Transverse colon (tissue), 4 donors: ENCODE data around the gene NCS1.

Experiments
- EP300 ChIP-seq: sonication (generic); formaldehyde crosslinking; IDR thresholded peaks from one replicate; pipeline ENCODE4 v1.6.1; 2017; ENCODE audit warnings: antibody characterized with exemption, low read depth
- POLR2A ChIP-seq: fragments of 450-650 bp; IDR thresholded peaks from one replicate; pipeline ENCODE4 v1.6.1; 2016; ENCODE audit warnings: antibody characterized with exemption, mild to moderate bottlenecking, moderate library complexity
- POLR2AphosphoS5 ChIP-seq, 3 donors: sonication (generic); formaldehyde crosslinking; IDR thresholded peaks; one replicate each; pipeline ENCODE4 v1.6.1; 2016; ENCODE audit warnings: antibody characterized with exemption in 3 of 3
- TF ChIP-seq, protein P1 (sequence below), 5 experiments: fragments of 200-600 bp in 3 of 5; fragments of 450-650 bp in 2 of 5; sonication (generic) in 3 of 5; IDR thresholded peaks; 1 replicate in 2 of 5; 2 replicates in 3 of 5; pipeline ENCODE4 v1.5.1; 2016 to 2017; ENCODE audit warnings: antibody characterized with exemption in 5 of 5, inconsistent platforms in 3 of 5, mild to moderate bottlenecking in 2 of 5, moderate library complexity in 1 of 5

DNA sequence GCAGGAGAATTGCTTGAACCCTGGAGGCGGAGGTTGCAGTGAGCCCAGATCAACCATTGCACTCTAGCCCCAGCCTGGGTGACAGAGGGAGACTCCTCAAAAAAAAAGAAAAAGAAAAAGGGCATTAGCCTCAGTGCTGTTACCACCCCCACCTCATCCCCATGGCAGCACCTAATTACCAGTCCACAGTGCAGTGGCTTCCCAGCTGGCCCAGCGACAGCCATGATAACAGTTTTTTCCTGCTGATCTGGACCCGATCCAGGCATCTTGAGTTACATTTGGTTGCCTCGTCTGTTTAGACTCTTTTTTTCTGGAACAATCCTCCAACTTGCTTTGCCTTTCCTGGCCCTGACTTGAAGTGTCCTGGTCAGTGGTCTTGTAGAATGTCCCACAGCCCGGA lies 24.4 kb downstream of the NCS1 start:
- TF ChIP-seq, protein P1, sequence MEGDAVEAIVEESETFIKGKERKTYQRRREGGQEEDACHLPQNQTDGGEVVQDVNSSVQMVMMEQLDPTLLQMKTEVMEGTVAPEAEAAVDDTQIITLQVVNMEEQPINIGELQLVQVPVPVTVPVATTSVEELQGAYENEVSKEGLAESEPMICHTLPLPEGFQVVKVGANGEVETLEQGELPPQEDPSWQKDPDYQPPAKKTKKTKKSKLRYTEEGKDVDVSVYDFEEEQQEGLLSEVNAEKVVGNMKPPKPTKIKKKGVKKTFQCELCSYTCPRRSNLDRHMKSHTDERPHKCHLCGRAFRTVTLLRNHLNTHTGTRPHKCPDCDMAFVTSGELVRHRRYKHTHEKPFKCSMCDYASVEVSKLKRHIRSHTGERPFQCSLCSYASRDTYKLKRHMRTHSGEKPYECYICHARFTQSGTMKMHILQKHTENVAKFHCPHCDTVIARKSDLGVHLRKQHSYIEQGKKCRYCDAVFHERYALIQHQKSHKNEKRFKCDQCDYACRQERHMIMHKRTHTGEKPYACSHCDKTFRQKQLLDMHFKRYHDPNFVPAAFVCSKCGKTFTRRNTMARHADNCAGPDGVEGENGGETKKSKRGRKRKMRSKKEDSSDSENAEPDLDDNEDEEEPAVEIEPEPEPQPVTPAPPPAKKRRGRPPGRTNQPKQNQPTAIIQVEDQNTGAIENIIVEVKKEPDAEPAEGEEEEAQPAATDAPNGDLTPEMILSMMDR (IDR thresholded peaks at IDR 0.05), result no peak
- TF ChIP-seq POLR2A (no peak), POLR2AphosphoS5 (IDR thresholded peaks at IDR 0.05) (no peak), EP300 (no peak)
